ENCODE measurements around the gene GNB3.

DNA sequence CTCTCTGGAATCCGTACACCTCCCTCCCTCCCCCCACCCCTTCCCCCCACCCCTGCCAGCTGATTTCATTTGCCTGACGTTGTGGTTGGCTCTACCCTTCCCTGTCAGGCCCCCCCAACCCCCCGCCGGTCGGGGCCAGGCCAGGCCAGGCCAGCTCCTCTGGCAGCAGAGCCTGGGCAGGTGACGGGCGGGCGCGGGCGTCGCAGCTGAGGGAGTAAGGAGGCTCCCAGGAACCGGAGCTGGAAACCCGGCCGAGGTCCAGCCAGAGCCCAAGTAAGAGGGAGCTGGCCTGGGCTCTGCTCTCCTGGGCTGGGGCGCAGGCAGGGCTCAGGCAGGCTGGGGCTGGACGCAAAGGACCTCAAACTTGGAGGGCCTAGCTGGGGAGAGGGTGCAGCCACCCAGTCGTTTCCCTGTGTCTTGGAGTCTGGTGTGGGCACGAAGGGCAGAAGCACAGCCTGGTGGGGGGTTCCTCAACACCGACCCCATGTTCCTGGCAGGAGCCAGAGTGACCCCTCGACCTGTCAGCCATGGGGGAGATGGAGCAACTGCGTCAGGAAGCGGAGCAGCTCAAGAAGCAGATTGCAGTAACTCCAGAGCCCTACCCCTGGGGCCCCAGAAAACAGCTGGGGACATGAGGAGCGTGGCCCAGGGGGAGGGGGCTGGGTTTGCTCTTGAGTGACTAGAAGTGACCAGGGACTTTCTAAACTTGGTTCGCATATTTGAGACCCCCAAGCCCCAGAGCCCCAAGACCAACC is at the start of gene GNB3:
- TF ChIP-seq, protein P1, sequence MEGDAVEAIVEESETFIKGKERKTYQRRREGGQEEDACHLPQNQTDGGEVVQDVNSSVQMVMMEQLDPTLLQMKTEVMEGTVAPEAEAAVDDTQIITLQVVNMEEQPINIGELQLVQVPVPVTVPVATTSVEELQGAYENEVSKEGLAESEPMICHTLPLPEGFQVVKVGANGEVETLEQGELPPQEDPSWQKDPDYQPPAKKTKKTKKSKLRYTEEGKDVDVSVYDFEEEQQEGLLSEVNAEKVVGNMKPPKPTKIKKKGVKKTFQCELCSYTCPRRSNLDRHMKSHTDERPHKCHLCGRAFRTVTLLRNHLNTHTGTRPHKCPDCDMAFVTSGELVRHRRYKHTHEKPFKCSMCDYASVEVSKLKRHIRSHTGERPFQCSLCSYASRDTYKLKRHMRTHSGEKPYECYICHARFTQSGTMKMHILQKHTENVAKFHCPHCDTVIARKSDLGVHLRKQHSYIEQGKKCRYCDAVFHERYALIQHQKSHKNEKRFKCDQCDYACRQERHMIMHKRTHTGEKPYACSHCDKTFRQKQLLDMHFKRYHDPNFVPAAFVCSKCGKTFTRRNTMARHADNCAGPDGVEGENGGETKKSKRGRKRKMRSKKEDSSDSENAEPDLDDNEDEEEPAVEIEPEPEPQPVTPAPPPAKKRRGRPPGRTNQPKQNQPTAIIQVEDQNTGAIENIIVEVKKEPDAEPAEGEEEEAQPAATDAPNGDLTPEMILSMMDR (IDR thresholded peaks at IDR 0.05): no peak
- TF ChIP-seq POLR2A (IDR thresholded peaks at IDR 0.05): no peak

Measured in thyroid gland (tissue), 4 donors.